Measurements from ENCODE around the gene LRP3. TPM values are rescaled to one million over a fixed set of nuclear protein-coding genes. Genes with fewer than 3 reads are reported as not detected.

LRP3 gene
- total RNA-seq, 1 donor from 2014 or later: 13.3 TPM

GRCh38 chr19:33175886-33176669 is 18.1 kb upstream of the LRP3 start:
- H3K9ac ChIP-seq (ENCODE audit: low read length): peak overlapping the region; percentile 93

GRCh38 chr19:33176670-33177416 is 17.3 kb upstream of the LRP3 start:
- H3K4me2 ChIP-seq (ENCODE audit: low read length): peak overlapping the region; percentile 89

More at GRCh38 chr19:33175886-33176669, 18.1 kb upstream of the LRP3 start:
- TF ChIP-seq CTCF (IDR thresholded peaks at IDR 0.05; ENCODE audit: insufficient read depth, low read depth, low read length) (no peak), EZH2 (IDR thresholded peaks at IDR 0.05; ENCODE audit: insufficient read depth, low read length) (no peak)
- no peaks in the 10 kb centered on the region for H3K9me3 ChIP-seq (ENCODE audit: insufficient read depth, low read depth, low read length)
- no peaks in the 10 kb centered on the region for H3K36me3 ChIP-seq (ENCODE audit: insufficient read depth, low read length)
- peaks cover 15% of the 10 kb centered on the region for H3K79me2 ChIP-seq (ENCODE audit: insufficient read depth, low read length)
- Mint-ChIP-seq H3K27ac (ENCODE audit: unreplicated experiment) (peak overlapping the region; percentile 93), H3K36me3 (ENCODE audit: low read depth, unreplicated experiment) (no peaks in the 10 kb centered on the region), H3K9me3 (ENCODE audit: unreplicated experiment) (no peaks in the 10 kb centered on the region), H3K4me3 (ENCODE audit: unreplicated experiment) (peak overlapping the region; percentile 95), H3K27me3 (ENCODE audit: low read depth, unreplicated experiment) (peaks cover 7% of the 10 kb centered on the region), H3K4me1 (ENCODE audit: low read depth, unreplicated experiment) (peaks cover 5% of the 10 kb centered on the region)
- H3K27ac ChIP-seq (ENCODE audit: low read depth, low read length): peak overlapping the region; percentile 80
- H4K20me1 ChIP-seq (ENCODE audit: insufficient read depth, low read length): peaks cover 13% of the 10 kb centered on the region
- no peak for FAIRE-seq
- DNase-seq (ENCODE audit: low read depth): peak; percentile 36
- peaks cover 22% of the 10 kb centered on the region for H3K4me1 ChIP-seq (ENCODE audit: insufficient read depth, low read length)
- H3K4me2 ChIP-seq (ENCODE audit: low read length): peak overlapping the region; percentile 89
- H3K4me3 ChIP-seq (ENCODE audit: insufficient read depth, low read depth, low read length): peak overlapping the region; percentile 79
- H3K27me3 ChIP-seq (ENCODE audit: insufficient read depth, low read length): no peaks in the 10 kb centered on the region
- peak overlapping the region; percentile 90 for H2AFZ ChIP-seq (ENCODE audit: low read depth, low read length)

More at GRCh38 chr19:33176670-33177416, 17.3 kb upstream of the LRP3 start:
- DNase-seq (ENCODE audit: low read depth) (peak; percentile 95), FAIRE-seq (no peak)
- Histone ChIP-seq H3K9ac (ENCODE audit: low read length) (peak overlapping the region; percentile 93), H3K9me3 (ENCODE audit: insufficient read depth, low read depth, low read length) (no peaks in the 10 kb centered on the region), H3K79me2 (ENCODE audit: insufficient read depth, low read length) (peaks cover 15% of the 10 kb centered on the region), H3K36me3 (ENCODE audit: insufficient read depth, low read length) (no peaks in the 10 kb centered on the region), H3K27me3 (ENCODE audit: insufficient read depth, low read length) (no peaks in the 10 kb centered on the region), H2AFZ (ENCODE audit: low read depth, low read length) (peak overlapping the region; percentile 90), H3K4me3 (ENCODE audit: insufficient read depth, low read depth, low read length) (peak overlapping the region; percentile 79), H3K4me1 (ENCODE audit: insufficient read depth, low read length) (peaks cover 20% of the 10 kb centered on the region), H3K27ac (ENCODE audit: low read depth, low read length) (peak overlapping the region; percentile 80), H4K20me1 (ENCODE audit: insufficient read depth, low read length) (peaks cover 13% of the 10 kb centered on the region)
- Mint-ChIP-seq H3K27ac (ENCODE audit: unreplicated experiment) (peak overlapping the region; percentile 87), H3K4me3 (ENCODE audit: unreplicated experiment) (peak overlapping the region; percentile 95), H3K27me3 (ENCODE audit: low read depth, unreplicated experiment) (peaks cover 8% of the 10 kb centered on the region), H3K4me1 (ENCODE audit: low read depth, unreplicated experiment) (peaks cover 5% of the 10 kb centered on the region), H3K9me3 (ENCODE audit: unreplicated experiment) (no peaks in the 10 kb centered on the region), H3K36me3 (ENCODE audit: low read depth, unreplicated experiment) (no peaks in the 10 kb centered on the region)
- TF ChIP-seq CTCF (IDR thresholded peaks at IDR 0.05; ENCODE audit: insufficient read depth, low read depth, low read length) (no peak), EZH2 (IDR thresholded peaks at IDR 0.05; ENCODE audit: insufficient read depth, low read length) (no peak)

All from astrocyte (in vitro differentiated cells and primary cell).